Body of pancreas (tissue), 4 donors: Measurements from ENCODE around the gene EDN2. TPM values are rescaled to one million over a fixed set of nuclear protein-coding genes. Genes with fewer than 3 reads are reported as not detected.

Experiments
- ATAC-seq: fragments of 150-250 bp; one replicate; pipeline ENCODE4 v1.9.1; 2016
- DNase-seq, 4 donors: peaks; one replicate each; pipeline ENCODE4 v3.0.0-alpha.2; 2019
- H3K27ac ChIP-seq, 4 donors: fragments of 200-600 bp; sonication (generic); 1 replicate in 3 of 4; 2 replicates in 1 of 4; pipeline versions ENCODE4 v1.5.1 to v1.6.1; 2016 to 2019; ENCODE audit warnings: mild to moderate bottlenecking in 1 of 4, mixed read lengths in 1 of 4, moderate library complexity in 1 of 4
- H3K27me3 ChIP-seq, 2 donors: fragments of 200-600 bp; sonication (generic); one replicate each; pipeline ENCODE4 v1.6.0; 2016; ENCODE audit warnings: mild to moderate bottlenecking in 1 of 2
- H3K36me3 ChIP-seq, 2 donors: fragments of 200-600 bp; sonication (generic); replicated peaks in 1 of 2; 2 replicates each; pipeline ENCODE4 v1.5.1; 2016; ENCODE audit warnings: low read depth in 2 of 2; ENCODE audit not compliant: insufficient read depth in 1 of 2
- H3K4me1 ChIP-seq: fragments of 200-600 bp; sonication (generic); one replicate; pipeline ENCODE4 v1.6.0; 2016
- H3K4me3 ChIP-seq, 2 donors: fragments of 200-600 bp; sonication (generic); 1 replicate in 1 of 2; 2 replicates in 1 of 2; pipeline ENCODE4 v1.5.1; 2016 to 2019
- H3K9me3 ChIP-seq, 3 donors: fragments of 200-600 bp; sonication (generic); 1 replicate in 2 of 3; 2 replicates in 1 of 3; pipeline ENCODE4 v1.5.1; 2016
- POLR2A ChIP-seq, 3 donors: fragments of 450-650 bp; IDR thresholded peaks; one replicate each; pipeline ENCODE4 v1.6.1; 2016; ENCODE audit warnings: antibody characterized with exemption in 3 of 3, mild to moderate bottlenecking in 2 of 3
- WGBS, 2 donors: methylation state at CpG; one replicate each; pipeline ENCODE4 v1.1.5; 2017; 5-methylcytosine and 5-hydroxymethylcytosine counted together
- intact Hi-C: fragments of 100-400 bp; cut with DNase I; formaldehyde crosslinking; loops from one replicate; pipeline ENCODE4 v1.15.1; 2023
- total RNA-seq, 2 donors: library from RNA; depleted of rRNA; stranded (reverse); fragments of >200 nt; gene quantifications; one replicate each; pipeline ENCODE4 v1.1.0, GENCODE V29; 2016
- TF ChIP-seq, protein P1 (sequence below), 7 experiments: fragments of 450-650 bp in 4 of 7; fragments of 200-600 bp in 3 of 7; sonication (generic) in 3 of 7; IDR thresholded peaks; one replicate each; pipeline ENCODE4 v1.5.1; 2016 to 2019; ENCODE audit warnings: antibody characterized with exemption in 7 of 7

The EDN2 gene
- total RNA-seq, 2 donors from 2014 or later: 3.6 TPM

GRCh38 chr1:41526956-41527561 is 42.6 kb upstream of the EDN2 start:
- intact Hi-C loops: no loop called here
- 81 to 89% methylated on average over 4 of the region's 4 CpGs for WGBS, 2 donors
- DNase-seq (no peak), ATAC-seq (no peak)
- no peaks in the 10 kb centered on the region for H3K4me1 ChIP-seq
- no peak for TF ChIP-seq POLR2A (IDR thresholded peaks at IDR 0.05)
- TF ChIP-seq, protein P1, sequence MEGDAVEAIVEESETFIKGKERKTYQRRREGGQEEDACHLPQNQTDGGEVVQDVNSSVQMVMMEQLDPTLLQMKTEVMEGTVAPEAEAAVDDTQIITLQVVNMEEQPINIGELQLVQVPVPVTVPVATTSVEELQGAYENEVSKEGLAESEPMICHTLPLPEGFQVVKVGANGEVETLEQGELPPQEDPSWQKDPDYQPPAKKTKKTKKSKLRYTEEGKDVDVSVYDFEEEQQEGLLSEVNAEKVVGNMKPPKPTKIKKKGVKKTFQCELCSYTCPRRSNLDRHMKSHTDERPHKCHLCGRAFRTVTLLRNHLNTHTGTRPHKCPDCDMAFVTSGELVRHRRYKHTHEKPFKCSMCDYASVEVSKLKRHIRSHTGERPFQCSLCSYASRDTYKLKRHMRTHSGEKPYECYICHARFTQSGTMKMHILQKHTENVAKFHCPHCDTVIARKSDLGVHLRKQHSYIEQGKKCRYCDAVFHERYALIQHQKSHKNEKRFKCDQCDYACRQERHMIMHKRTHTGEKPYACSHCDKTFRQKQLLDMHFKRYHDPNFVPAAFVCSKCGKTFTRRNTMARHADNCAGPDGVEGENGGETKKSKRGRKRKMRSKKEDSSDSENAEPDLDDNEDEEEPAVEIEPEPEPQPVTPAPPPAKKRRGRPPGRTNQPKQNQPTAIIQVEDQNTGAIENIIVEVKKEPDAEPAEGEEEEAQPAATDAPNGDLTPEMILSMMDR (IDR thresholded peaks at IDR 0.05): no peak
- no peaks in the 10 kb centered on the region for H3K27me3 ChIP-seq
- H3K27ac ChIP-seq: no peak overlapping the region
- H3K36me3 ChIP-seq: no peaks in the 10 kb centered on the region
- no peaks in the 10 kb centered on the region for H3K9me3 ChIP-seq
- no peak overlapping the region for H3K4me3 ChIP-seq

DNA sequence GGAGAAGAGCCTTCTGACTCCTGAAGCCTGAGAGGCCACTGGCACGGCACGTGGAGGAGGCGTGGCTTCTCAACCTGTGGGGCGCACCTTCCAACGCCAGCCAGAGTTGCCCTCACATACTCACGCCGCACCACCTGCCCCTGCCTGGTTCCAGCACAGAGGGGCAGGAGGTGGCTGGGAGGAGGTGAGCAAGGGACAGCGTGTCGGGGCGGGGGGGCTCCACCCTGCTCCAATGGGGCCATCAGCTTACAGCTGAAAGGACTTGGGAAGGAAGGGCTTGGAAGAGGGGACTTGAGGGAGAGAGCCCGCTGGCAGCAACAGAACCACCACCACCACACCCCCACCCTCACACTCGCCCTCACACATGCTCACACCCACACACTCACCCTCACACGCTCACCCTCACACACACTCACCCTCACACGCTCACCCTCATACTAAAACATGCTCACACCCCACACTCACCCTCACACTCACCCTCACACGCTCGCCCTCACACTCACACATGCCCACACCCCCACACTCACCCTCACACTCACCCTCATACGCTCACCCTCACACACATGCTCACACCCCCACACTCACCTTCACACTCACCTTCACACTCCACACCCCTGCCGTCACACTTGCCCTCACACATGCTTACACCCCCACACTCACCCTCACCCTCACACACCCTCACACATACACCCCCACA is 41.6 kb upstream of the EDN2 start:
- intact Hi-C loops: no loop called here
- WGBS, 2 donors: 77 to 87% methylated on average over 12 to 18 of the region's 18 CpGs

DNA sequence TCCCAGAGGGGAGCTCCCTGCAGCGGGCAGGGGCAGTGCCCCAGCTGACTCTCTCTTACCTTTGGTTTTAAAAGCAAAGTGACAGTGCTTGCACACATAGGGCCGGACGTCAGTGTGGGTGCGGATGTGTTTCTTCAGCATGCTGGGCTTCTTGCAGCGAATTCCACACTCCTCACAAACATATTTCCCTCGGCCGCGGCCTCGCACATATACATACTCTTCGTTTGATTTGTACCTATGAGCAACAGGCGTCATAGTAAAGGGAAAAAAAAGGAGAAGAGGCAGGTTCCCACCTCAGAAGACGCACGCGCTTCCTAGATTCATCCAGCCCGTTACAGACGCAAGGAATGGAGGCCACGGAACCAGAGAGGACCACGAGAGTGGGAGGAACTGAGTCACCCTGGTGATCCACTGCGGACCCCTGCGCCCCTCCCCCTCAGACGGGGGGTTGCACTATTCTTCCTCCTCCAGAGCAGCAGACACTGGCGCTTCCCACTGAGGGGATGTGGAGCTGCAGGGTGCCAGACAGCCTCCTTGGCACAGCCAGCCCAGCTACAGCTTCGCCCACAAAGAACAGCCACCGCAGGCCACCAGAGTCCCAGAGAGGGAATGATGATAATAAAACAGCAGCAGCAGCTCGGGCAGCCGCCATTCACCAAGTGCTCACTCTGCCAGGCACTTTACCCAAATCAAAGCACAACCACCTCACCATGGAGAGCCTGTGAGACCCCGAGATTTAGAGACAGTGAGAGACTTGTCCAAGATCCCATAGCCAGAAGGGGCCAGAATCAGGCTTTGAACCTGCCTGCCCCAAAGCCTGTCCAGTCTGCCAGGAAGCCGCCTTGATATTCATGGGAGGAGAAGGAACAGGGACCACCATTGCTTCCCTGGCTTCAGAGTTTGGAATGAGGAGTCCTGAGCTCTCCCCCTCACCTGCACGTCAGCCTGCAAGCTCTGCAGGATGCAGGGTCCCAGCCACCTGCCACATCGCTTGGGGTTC is 40.5 kb upstream of the EDN2 start:
- ATAC-seq: no peak
- H3K27ac ChIP-seq: no peak overlapping the region
- no peaks in the 10 kb centered on the region for H3K4me1 ChIP-seq
- 87 to 91% methylated on average over 22 to 30 of the region's 30 CpGs for WGBS, 2 donors
- H3K9me3 ChIP-seq: no peaks in the 10 kb centered on the region
- no peak overlapping the region for H3K4me3 ChIP-seq
- intact Hi-C loops: no loop called here
- H3K36me3 ChIP-seq: no peaks in the 10 kb centered on the region
- TF ChIP-seq, protein P1 (IDR thresholded peaks at IDR 0.05): no peak
- no peak for TF ChIP-seq POLR2A (IDR thresholded peaks at IDR 0.05)
- H3K27me3 ChIP-seq: no peaks in the 10 kb centered on the region
- DNase-seq: no peak

More for the DNA sequence above, 41.6 kb upstream of the EDN2 start:
- no peaks in the 10 kb centered on the region for H3K36me3 ChIP-seq
- ATAC-seq (no peak), DNase-seq (no peak)
- H3K27me3 ChIP-seq: no peaks in the 10 kb centered on the region
- H3K4me1 ChIP-seq: no peaks in the 10 kb centered on the region
- H3K27ac ChIP-seq: no peak overlapping the region
- TF ChIP-seq, protein P1 (IDR thresholded peaks at IDR 0.05): no peak
- no peak for TF ChIP-seq POLR2A (IDR thresholded peaks at IDR 0.05)
- H3K4me3 ChIP-seq: no peak overlapping the region
- H3K9me3 ChIP-seq: no peaks in the 10 kb centered on the region

DNA sequence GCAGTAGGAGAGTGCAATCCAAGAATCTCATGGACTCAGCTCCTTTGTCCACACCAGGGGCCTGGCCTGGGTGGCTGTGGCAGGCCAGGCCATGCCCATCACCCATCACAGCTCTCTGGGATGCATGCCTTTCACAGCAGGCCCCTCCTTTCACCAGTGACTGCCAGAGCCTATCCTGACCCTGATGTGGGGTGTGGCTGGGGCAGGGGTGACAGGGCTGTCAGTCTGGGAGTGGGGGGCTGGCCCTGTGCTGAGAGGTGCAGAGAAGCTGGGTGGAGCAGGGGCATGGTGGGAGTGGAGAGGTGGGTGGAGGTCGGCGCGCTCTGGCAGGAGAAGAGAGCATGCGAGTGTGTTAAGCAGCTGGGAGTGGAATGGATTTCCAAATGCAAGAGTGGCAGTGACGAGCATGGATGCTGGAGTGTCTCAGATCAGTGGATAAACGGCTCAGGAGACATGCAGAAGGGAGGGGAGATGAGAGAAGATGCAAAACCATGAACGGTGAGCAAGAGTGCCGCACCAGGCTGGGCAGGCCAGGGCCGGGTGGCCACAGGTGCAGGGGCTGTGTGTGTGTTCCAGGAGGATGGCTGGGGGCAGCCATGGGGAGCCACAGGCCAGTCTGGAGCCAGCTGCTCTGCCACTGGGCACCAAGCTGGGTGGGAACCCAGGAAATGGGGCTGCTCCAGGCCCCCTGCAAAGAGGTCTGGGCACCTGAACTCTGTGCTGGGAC is 39.6 kb upstream of the EDN2 start:
- no peaks in the 10 kb centered on the region for H3K4me1 ChIP-seq
- intact Hi-C loops: no loop called here
- no peak for ATAC-seq
- no peaks in the 10 kb centered on the region for H3K9me3 ChIP-seq
- no peaks in the 10 kb centered on the region for H3K36me3 ChIP-seq
- WGBS, 2 donors: 82 to 87% methylated on average over 9 of the region's 9 CpGs
- DNase-seq: no peak
- no peaks in the 10 kb centered on the region for H3K27me3 ChIP-seq
- no peak overlapping the region for H3K4me3 ChIP-seq
- no peak overlapping the region for H3K27ac ChIP-seq
- no peak for TF ChIP-seq POLR2A (IDR thresholded peaks at IDR 0.05)
- TF ChIP-seq, protein P1 (IDR thresholded peaks at IDR 0.05): no peak
